ENCODE results near the gene ZNF358.

DNA sequence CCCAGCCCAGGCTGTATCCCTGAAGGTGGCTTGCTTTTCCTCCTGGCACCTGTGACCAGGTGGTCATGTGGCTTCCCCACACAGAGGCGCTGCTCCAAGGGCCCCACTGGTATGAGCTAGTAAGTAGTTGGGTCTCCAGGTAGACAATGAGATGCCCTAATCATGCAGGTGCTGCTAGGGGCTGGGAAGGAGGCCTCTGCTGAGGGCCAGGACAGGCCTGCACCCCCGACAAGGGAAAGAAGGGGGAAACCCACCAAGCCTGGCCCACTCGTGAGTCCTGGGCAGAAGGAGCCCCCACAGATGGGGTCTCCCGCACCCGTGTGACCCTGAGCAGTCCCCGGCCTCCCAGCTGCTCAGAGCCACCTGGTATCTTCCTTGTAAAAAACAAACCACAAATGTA, 40.2 kb upstream of the ZNF358 start:
- TF ChIP-seq, protein P1, sequence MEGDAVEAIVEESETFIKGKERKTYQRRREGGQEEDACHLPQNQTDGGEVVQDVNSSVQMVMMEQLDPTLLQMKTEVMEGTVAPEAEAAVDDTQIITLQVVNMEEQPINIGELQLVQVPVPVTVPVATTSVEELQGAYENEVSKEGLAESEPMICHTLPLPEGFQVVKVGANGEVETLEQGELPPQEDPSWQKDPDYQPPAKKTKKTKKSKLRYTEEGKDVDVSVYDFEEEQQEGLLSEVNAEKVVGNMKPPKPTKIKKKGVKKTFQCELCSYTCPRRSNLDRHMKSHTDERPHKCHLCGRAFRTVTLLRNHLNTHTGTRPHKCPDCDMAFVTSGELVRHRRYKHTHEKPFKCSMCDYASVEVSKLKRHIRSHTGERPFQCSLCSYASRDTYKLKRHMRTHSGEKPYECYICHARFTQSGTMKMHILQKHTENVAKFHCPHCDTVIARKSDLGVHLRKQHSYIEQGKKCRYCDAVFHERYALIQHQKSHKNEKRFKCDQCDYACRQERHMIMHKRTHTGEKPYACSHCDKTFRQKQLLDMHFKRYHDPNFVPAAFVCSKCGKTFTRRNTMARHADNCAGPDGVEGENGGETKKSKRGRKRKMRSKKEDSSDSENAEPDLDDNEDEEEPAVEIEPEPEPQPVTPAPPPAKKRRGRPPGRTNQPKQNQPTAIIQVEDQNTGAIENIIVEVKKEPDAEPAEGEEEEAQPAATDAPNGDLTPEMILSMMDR (IDR thresholded peaks at IDR 0.05): no peak
- TF ChIP-seq POLR2AphosphoS5 (IDR thresholded peaks at IDR 0.05) (no peak), POLR2A (IDR thresholded peaks at IDR 0.05) (no peak)

All from sigmoid colon (tissue), 4 donors.